ENCODE results near the gene EPHA1.

Gene EPHA1

DNA sequence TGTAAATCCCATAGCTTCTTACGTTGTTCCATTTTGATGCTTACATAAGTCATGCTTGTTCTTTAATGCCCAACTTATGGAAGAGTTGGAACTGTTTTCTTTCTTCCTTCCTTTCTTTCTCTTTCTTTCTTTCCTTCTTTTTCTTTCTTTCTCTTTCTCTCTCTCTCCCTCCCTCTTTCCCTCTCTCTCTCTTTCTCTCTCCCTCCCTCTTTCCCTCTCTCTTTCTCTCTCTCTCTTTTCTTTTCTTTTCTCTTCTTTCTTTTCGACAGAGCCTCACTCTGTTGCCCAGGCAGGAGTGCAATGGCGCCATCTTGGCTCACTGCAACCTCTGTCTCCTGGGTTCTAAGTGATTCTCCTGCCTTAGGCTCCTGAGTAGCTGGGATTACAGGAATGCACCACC, 65.1 kb downstream of the EPHA1 start:
- DNase-seq: no peak

DNA sequence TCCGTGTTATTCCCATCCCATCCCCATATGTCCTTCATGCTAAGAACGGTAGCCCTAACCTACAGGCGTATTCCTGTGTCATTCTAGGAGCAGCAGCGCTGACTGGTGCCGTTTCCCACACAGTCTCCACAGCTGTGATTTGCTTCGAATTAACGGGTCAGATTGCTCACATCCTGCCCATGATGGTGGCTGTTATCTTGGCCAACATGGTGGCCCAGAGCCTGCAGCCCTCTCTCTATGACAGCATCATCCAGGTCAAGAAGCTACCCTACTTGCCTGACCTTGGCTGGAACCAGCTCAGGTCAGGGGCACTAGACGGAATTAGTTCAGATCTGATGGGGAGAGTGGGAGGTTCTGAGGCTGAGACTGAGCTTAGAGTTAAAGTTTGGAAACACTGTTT, 66.8 kb downstream of the EPHA1 start:
- no peak for DNase-seq
